GM19238 (cell line): ENCODE measurements around the gene HSFX3.
"Not testable (repeated sequence)": the region's sequence is repeated elsewhere in the genome, so short reads cannot be mapped to it uniquely, and the experiment has no call there.

Source experiments
- DNase-seq: peaks from one replicate; pipeline ENCODE4 v3.0.0; 2011; ENCODE audit warnings: low spot score; ENCODE audit not compliant: insufficient read length

HSFX3 gene, protein sequence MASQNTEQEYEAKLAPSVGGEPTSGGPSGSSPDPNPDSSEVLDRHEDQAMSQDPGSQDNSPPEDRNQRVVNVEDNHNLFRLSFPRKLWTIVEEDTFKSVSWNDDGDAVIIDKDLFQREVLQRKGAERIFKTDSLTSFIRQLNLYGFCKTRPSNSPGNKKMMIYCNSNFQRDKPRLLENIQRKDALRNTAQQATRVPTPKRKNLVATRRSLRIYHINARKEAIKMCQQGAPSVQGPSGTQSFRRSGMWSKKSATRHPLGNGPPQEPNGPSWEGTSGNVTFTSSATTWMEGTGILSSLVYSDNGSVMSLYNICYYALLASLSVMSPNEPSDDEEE

DNA sequence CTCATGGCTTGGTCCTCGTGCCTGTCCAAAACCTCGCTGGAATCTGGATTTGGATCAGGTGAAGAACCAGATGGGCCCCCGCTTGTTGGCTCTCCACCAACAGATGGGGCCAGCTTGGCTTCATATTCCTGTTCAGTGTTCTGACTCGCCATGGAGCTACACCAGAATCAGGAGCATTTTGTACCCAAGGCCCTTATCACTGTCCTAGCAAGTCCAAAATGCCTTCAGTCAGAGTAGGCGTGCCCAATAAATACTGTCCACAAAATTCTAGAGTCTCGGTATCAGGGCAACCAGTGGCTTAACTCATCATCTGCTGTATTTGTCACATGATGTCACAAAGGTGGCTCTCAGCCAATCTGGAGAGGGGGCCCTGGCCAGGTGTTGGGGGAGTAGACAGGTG lies at the start of gene HSFX3:
HSFX3 (minus strand) TSS at position 224 of the 400 bp plus-strand sequence; CDS start at position 152, 72 bp downstream.
- not testable (repeated sequence) for DNase-seq

DNA sequence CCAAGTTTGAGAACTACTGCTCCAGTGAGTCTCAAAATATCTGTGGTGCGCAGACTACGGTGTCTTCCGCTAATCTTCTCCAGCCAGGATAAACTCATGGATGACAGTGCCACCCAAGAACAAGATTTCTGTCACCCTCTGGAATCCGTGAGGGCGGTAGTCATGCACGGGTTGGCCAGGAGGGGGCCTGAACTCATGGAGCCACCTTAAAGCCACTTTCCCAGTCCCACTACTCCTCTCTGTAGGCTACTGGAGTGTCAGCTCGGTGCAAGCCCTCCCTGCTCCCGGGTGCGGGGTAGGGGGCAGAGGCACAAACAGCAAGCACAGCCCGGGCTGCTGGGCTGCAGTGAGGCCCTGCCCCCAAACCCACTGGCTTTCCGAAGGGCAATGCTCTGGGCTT lies 48.9 kb upstream of the HSFX3 start:
- DNase-seq, result not testable (repeated sequence)

DNA sequence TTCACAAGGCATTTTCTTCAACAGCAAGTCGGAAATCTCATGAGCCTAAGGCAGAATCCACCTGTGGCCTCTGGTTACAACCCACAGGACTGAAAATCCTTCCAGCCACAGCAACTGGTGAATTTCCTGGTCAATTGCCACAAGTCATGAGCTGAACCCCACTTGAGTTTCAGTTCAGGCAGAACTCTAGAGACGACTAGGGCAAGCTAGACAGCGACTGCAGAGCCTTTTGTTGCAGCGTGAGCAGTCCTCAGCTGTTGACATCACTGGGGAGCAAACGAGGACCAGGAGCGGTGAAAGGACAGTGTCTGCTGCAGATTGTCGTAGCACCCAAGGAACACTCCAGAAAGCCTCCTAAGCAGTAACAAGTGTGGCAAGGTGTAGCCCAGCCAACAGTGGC lies 46.2 kb upstream of the HSFX3 start:
- DNase-seq, result not testable (repeated sequence)

DNA sequence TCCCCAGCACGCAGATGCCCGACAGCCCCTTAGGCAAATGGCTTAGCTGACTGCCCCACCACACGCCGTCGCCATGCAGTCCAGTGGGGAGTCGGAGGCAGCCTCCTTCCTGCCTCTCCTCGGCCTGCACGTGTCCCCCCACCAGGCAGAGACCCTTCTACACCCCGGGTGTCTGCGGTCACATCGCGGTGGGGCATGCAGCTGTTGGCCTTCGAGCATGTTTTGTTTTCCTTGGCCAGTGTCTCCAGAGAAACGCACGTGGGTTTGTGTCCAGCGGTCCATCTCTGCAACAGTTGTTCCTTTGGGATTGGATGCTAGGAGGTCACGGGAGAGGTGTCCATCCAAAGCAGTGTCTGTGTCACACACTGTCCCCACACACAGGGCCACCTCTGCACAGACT lies 45.5 kb upstream of the HSFX3 start, which contains the start of gene HSFX2:
HSFX2 (minus strand) TSS at position 101 of the 400 bp plus-strand sequence. CDS start 614 bp downstream, outside the sequence.
- DNase-seq, result not testable (repeated sequence)

DNA sequence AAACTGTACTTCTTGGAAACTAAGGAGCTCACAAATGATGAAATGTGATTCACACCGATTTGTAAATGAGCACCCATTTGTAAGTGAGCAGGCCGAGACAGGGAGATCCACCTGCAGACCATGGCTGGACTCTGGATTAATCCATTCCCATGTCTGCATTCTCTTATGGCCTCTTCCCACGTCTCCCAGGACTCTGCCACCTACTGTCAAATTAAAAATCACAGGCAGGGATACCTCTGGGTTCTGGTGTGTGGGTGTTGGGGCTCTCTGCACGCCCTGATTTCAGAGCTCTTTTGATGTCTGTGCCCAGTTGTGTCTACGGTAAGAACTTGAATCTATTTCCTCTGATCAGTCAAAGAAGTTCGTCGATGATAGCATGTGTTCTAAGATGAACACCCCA lies 41.3 kb upstream of the HSFX3 start:
- DNase-seq, result not testable (repeated sequence)

DNA sequence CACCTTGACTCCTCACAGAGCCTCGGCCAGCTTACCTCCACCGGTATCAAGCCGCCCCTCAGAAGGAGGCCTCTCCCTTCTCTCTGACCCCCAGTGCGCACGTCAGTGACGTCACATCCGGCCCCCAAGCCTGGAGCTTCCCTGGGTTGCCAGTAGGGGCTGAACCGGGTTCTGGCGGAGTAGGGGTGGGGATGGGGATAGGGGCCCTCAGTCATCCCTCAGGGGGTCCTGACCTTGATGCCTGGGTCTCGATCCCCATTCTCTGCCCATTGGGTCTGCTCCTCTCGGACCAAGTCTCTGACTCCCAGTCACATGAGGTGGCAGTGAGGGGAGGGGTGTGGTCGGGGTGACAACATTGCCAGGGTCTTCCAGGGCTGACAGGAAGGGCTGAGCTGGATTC lies 37.6 kb upstream of the HSFX3 start, which contains the start of gene MAGEA9B:
MAGEA9B (minus strand) TSS at position 101 of the 400 bp plus-strand sequence. CDS start 4,280 bp downstream, outside the sequence.
- DNase-seq, result not testable (repeated sequence)

DNA sequence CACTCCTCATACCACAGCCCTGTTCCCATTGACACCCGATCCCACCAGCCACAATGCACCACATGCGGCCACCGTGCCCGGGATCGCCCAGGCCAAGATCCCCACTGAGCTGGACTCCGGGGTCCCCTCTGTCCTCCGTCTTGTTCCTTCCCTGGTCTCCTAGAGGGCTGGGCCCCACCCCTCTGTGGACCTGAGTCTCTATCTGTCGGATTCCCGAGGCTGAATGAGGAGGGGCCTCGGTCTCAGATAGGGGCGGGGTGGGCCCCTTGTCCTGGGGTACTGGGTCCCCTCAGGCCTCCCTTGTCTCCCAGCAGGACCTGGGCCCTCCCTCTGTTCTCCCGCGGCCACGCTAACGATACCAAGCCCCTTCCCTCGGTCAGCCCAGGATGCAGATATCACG lies 35.9 kb upstream of the HSFX3 start:
- not testable (repeated sequence) for DNase-seq

DNA sequence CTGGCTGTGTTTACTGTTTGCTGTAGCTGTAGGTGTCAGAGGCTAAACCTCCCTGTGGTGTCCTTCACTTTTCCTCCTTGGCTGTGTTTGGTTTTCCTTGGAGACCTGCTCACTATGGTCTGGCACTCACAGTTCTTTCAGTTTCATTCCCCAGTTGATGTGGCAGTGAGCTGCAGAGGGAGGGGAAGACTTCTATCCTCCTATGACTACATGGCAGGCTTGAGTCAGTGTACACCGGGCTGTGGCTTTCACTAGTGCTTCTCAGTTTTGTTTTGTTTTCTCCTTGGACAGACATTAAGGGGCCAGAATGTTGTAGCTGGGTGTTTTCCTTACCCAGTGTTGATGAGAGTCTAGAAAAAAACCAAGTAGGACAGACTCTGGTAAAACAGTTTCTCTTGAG lies 23.7 kb upstream of the HSFX3 start:
- not testable (repeated sequence) for DNase-seq

DNA sequence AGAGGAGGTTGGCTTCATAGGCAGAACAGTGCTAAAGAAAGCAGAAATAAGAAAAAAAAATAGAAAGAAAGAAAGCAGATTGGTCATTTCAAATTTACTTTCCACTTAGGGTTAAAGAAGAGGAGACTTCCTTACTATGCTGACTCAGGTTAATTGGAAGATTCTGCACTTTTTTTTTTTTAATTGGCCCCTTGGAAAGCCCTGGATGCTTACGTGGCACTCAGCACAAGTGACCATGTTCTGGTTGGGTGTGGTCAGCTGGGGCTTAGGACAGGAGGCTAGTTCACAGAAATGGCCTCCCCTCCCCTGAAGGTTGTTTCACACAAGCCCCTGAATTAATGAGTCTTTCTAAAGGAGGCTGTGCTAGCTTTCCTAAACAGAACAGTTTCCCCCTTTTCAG lies 23.0 kb upstream of the HSFX3 start:
- no peak for DNase-seq

DNA sequence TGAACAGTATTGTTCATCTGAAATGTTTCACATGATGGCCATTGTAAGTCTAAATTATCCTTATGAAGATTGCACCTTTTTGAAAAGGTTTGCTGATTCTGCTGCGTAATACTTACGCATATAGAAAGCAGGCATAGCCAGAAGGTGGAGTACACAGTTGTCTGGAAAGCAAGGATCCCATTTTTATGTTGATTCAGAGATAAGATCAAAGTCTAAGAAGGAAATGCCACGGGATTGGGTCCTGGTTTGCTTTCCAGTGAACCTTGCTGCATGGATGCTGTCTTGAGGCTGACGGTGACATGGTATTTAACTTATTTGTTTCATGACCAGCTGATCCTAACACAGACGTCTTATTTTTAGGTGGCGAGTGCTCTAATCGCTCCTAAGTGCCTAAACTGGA lies 22.0 kb upstream of the HSFX3 start:
- DNase-seq, result no peak

DNA sequence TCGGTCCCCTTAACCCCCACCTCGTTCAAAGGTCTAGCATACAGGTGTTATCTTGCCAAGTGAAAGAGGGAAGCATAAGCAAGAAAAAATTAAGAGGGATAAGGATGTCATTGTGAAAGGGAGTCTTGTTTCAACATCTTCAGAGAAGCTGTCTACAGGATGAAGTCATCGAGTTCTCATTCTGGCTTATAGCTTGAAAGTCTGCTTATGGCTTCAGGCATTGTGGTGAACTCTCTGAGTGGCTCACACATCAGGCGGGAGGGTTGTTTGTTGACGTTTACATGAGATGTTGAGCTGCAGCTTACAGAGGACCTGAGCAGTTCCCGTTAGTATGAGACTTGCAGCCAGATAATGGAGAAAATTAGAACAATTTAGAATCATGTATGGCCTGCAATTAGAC lies 20.9 kb upstream of the HSFX3 start:
- no peak for DNase-seq

DNA sequence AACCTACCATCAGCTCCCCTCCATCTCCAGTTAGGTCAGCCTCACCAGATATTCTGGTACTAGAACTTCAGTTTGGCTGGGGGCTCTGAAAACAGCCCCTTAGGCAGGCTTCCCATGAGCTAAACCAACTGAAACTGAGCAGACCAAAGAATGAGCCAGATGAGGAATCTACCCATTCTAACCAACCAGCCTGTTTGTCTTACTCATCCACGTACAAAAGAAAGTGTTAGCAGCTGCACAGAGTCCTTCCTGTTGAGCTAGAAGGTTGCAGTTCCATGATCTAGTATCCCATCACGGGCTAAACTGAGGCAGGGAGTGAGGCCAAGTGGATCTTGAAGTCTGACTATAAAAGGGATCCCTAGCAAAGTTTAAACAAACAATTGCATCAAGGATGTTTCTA lies 20.0 kb upstream of the HSFX3 start:
- DNase-seq, result no peak

DNA sequence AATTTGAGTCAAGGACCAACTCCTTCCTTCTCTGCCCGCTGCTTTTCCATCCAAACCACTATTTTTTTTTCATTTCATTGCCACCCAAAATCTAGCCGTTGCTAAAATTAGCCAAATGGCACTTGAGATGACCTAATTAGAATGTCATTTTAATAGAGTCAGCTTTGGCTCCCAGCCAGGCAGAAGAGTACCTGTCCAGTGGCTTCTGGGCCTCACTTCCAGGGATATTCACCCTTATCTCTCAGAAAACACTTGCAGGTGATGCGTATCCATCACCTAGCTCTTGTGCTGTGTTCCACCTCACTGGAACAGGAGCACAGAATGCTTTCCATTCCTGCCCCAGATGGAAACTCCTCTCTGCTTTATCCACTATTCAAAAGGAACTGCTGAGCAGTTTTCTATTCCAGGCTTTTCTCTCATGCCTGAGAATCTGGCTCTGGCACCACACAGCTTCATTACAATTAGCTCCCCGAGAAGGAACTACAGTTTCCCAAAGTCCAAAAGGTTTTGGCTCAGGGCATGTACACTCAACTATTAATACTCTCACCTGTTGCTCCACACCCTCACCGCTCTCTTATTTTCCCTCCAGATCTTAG lies 19.1 kb upstream of the HSFX3 start:
- DNase-seq, result no peak

DNA sequence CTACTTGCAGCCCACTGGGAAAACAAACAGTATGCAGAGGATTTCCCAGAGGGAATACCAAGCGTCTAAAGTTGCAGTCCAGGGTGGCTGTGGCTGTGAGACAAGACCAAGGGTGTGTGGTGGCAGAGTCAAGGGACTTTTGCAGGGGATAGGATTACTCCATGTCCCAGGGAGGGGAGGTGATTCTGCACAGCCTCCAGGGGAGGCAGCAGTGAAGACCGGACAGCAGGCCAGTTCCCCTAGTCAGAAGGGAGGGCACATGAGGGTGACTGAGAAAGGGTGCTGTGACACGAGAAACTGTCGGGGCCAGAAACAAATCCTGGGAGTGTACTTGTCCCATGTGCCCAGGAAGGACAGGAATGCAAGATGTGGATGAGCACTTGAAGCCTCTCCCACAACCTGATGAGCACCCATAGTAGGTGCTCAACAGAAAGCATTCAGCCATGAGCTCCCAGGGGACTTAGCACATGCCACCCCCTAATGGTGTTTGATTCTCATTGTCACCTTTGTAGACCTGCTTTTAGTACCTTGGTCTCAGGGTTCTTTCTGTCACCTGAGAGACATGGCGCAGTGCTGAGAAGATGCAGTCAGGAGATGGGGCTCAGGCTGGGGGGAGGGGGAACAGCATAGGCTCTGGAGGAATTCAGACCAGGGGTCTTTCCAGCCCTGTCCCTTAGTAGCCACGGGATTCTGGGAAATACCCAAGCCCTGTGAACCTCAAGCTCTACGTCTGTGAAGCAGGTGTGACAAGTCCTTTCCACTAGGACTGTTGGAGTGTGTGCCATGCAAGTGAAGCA lies 18.1 kb upstream of the HSFX3 start:
- no peak for DNase-seq

DNA sequence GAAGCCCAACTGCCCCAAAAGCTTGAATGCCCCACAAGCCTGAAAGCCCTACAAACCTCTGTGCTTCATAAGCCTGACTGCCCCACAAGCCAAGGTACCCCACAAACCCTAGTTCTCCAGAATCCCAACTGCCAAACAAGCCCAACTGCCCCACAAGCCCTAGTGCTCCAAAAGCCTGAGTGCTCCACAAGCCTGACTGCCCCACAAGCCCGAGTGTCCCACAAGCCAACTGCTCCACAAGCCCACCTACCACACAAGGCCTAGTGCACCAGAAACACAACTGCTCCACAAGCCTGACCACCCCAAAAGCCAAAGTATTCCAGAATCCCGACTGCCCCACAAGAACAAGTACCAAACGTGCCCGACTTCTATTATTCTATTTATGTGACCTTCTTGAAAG lies 13.6 kb upstream of the HSFX3 start:
- DNase-seq, result no peak

DNA sequence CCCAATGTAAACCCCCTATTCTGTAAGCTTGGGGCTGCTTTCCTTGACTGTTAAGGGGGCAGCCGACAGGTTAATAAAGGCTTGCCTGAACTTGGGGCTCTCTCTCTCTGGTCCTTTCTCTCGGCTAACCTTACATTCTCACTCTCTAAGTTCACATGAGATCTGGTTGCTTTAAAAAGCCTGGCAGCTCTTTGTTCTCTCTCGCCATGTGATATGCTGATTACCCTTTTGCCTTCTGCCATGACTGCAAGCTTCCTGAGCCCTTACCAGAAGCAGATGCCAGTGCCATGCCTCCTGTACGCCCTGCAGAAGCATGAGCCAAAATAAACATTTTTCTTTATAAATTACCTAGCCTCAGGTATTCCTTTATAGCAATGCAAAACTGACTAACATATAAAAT lies 5.5 kb upstream of the HSFX3 start:
- not testable (repeated sequence) for DNase-seq

DNA sequence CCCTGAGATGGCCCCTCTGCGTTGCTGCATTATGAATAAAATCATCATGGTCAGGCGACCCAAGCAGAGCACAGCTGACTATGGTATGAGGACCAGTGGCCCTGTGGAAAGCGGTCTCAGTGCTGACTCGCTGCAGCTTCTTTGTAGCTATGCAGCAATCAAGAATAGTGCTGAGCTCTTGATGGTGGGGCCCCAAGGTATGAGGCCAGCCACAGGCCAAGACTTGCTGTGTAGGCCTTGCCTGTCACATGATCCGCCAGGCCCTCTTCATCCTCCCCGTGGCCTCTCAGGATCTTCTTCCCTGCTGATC lies 2.2 kb upstream of the HSFX3 start:
- not testable (repeated sequence) for DNase-seq

DNA sequence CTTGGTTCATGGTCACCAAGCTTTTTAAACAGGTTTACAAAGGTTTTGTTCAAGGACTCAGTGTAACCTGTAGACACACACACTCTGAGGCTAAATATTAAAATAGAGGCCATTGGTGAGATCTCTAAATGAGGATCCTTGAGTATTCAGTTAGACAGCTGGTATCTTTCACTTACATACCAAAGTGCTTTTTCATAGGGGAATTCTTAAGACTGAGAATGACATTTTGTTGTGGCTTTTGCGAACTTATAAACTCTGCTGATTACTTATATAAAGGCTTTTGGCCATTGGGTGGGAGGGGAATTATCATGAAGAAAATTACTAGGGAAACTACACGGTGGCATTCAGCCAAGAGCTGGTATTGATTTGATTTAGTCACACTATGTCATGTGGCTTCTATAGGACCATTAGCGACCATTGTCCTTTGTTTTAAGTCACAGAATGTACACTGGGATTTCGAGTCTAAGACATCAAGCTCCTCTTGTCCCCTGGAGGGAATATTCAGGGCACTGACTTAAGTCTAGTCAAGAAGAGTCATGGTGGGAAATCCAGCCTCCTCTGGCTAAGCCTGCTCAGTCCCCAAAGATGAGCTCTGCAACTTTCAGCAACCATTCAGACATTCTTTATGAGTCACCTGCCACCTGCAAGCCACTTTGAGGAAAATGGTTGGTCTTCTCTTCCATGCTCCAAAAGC lies 1.7 kb upstream of the HSFX3 start:
- DNase-seq, result not testable (repeated sequence)

DNA sequence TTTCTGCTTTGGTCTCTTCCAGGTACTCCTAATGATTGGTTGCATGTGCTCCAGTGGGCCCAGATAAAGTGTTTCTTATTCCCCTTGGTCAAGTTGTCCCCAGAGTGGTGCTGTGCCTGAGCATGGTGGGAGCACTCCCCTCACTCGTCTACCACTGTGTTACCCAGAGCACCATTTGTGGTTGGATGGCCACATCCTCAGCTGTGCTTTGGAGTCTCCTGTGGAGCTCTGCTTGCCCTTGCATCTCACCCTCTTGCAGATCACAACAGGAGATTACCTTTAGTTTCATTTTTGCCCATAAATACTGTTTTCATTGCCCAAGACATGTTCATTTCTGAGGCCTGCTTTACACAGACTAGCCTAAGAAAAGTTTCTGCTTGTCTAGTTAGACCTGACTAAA lies 730 bp upstream of the HSFX3 start:
- not testable (repeated sequence) for DNase-seq

DNA sequence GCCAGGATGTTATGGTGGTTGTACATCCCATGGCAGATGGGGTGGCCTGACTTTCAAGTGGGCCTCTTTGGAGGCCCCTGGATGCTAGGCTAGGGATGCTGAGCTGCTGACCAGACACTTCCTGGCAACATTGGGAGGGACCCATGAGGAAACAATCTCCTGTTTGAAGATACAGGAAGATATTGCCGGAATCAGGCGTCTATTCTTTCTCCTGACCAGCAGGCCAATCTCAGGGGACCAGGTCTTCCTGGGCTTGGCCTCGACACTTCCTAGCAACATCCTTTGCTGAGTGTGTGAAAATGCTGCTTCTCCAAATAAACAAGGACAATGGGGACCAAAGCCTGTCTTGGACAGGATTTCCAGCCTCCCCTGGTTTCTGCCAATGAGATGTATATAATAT lies 1.9 kb downstream of the HSFX3 start:
- DNase-seq, result not testable (repeated sequence)

DNA sequence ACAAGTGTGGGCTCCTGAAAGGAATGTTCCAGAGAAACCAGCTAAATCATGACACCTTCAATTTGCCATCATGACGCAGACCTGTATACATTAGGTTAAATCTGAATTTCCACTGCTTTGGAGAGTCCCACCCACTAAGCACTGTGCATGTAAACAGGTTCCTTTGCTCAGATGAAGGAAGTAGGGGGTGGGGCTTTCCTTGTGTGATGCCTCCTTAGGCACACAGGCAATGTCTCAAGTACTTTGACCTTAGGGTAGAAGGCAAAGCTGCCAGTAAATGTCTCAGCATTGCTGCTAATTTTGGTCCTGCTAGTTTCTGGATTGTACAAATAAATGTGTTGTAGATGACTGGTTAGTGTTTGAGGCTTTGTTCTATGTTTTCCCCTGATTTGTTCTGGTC lies 2.8 kb downstream of the HSFX3 start:
- not testable (repeated sequence) for DNase-seq
